Activated T-cell treated with anti-CD3 and anti-CD28 coated beads for 24 hours (primary cell): Measurements from ENCODE around the gene FBH1.
"Not testable (repeated sequence)": the region's sequence is repeated elsewhere in the genome, so short reads cannot be mapped to it uniquely, and the experiment has no call there.

Experiments
- DNase-seq: peaks from one replicate; pipeline ENCODE4 v3.0.0-alpha.2; 2020; ENCODE audit warnings: low read depth

FBH1 gene

GRCh38 chr10:5876181-5876768, 13.8 kb upstream of the FBH1 start:
- DNase-seq, result no peak

- not testable (repeated sequence) for DNase-seq
Measured at GRCh38 chr10:5877041-5877440, 13.0 kb upstream of the FBH1 start.

- DNase-seq, result no peak
Measured at GRCh38 chr10:5882961-5883360, 7.1 kb upstream of the FBH1 start.

GRCh38 chr10:5885619-5886018, 4.4 kb upstream of the FBH1 start:
- DNase-seq, result no peak

- DNase-seq, result no peak
Measured at GRCh38 chr10:5887029-5887428, 3.0 kb upstream of the FBH1 start.

GRCh38 chr10:5887641-5888040, 2.4 kb upstream of the FBH1 start:
- DNase-seq, result no peak

- no peak for DNase-seq
Measured at GRCh38 chr10:5888351-5888750, 1.7 kb upstream of the FBH1 start.

GRCh38 chr10:5888843-5889623, 1.0 kb upstream of the FBH1 start:
- DNase-seq, result peak; percentile 15

- DNase-seq, result no peak
Measured at GRCh38 chr10:5890452-5890915, 441 bp downstream of the FBH1 start.

GRCh38 chr10:5891009-5891408, 966 bp downstream of the FBH1 start:
- DNase-seq, result no peak

GRCh38 chr10:5892007-5892406, 2.0 kb downstream of the FBH1 start:
- DNase-seq, result no peak

GRCh38 chr10:5893321-5893720, 3.3 kb downstream of the FBH1 start:
- no peak for DNase-seq

- DNase-seq, result no peak
Measured at GRCh38 chr10:5894403-5894802, 4.4 kb downstream of the FBH1 start.

GRCh38 chr10:5894873-5895272, 4.8 kb downstream of the FBH1 start:
- no peak for DNase-seq

GRCh38 chr10:5895365-5895764, 5.3 kb downstream of the FBH1 start:
- DNase-seq, result no peak

- no peak for DNase-seq
Measured at GRCh38 chr10:5895804-5896203, 5.8 kb downstream of the FBH1 start.

- no peak for DNase-seq
Measured at GRCh38 chr10:5896208-5897052, 6.4 kb downstream of the FBH1 start.

GRCh38 chr10:5897053-5897340, 7.0 kb downstream of the FBH1 start:
- DNase-seq, result no peak

GRCh38 chr10:5897504-5897903, 7.5 kb downstream of the FBH1 start:
- no peak for DNase-seq

- DNase-seq, result no peak
Measured at GRCh38 chr10:5898163-5898562, 8.1 kb downstream of the FBH1 start.

GRCh38 chr10:5900247-5900646, 10.2 kb downstream of the FBH1 start:
- no peak for DNase-seq

GRCh38 chr10:5902511-5903274, 12.7 kb downstream of the FBH1 start:
- no peak for DNase-seq
